ENCODE measurements around the gene NIN.

- TF ChIP-seq POLR2A (IDR thresholded peaks at IDR 0.05) (no peak), CTCF (IDR thresholded peaks at IDR 0.05) (no peak)
Observed at GRCh38 chr14:50864237-50864636, 33.3 kb upstream of the NIN start.

Measured in lower leg skin (tissue), 3 donors.